HepG2 (cell line): ENCODE data around the gene SOAT2. TPM values are rescaled to one million over a fixed set of nuclear protein-coding genes. Genes with fewer than 3 reads are reported as not detected.

Experiments
- ATAC-seq: fragments of 200-7000 bp; cut with Tn5 transposase; 3 replicates; pipeline ENCODE4 v1.9.1; 2020; ENCODE audit warnings: mild to moderate bottlenecking, moderate library complexity
- BruUV-seq: library from RNA; stranded (reverse); fragments of 400-500 nt; replicated peaks from 2 replicates; lab custom pipeline; 2021; lab: Mats Ljungman, UMichigan
- CTCF ChIA-PET: fragments of 300-600 bp; formaldehyde crosslinking; extraction: SDS; loops from one replicate; lab custom pipeline; 2021; ENCODE audit warnings: low total read pairs, inconsistent platforms, low intra/inter-chr PET ratio; lab: Yijun Ruan, JAX
- POLR2A ChIA-PET: fragments of 350-600 bp; sonication (Branson Sonifier 250); formaldehyde crosslinking; loops from one replicate; lab custom pipeline; 2020; ENCODE audit warnings: antibody characterized with exemption, inconsistent platforms; lab: Yijun Ruan, JAX
- DNase-seq: peaks from one replicate; pipeline ENCODE4 v3.0.0-alpha.2; 2015; ENCODE audit warnings: low spot score
- FAIRE-seq: peaks from 3 replicates; lab custom pipeline; 2011; peaks lifted over from hg19 to GRCh38; lab: Jason Lieb, UNC
- H2AFZ ChIP-seq: one replicate; pipeline ENCODE4 v1.6.1; 2011; ENCODE audit warnings: low read length, inconsistent platforms
- H3K27ac ChIP-seq: fragments of 300-600 bp; 3 replicates; pipeline ENCODE4 v1.8.0; 2011; ENCODE audit warnings: mixed run types, mild to moderate bottlenecking, mixed read lengths, low read length, inconsistent platforms; ENCODE audit not compliant: insufficient read depth; ENCODE audit errors: extremely low read length
- H3K27me3 ChIP-seq, 2 experiments: fragments of 200-600 bp in 1 of 2; 2 replicates in 1 of 2; 3 replicates in 1 of 2; pipeline versions ENCODE4 v1.6.0 to v1.8.0; 2011; ENCODE audit warnings: low read length in 2 of 2, mild to moderate bottlenecking in 2 of 2, moderate library complexity in 2 of 2, inconsistent platforms in 1 of 2; ENCODE audit not compliant: insufficient read depth in 2 of 2, control insufficient read depth in 1 of 2
- H3K36me3 ChIP-seq, 2 experiments: fragments of 200-600 bp in 1 of 2; replicated peaks in 1 of 2; 2 replicates in 1 of 2; 3 replicates in 1 of 2; pipeline versions ENCODE4 v1.5.1 to v1.8.0; 2011; ENCODE audit warnings: low read length in 2 of 2, inconsistent platforms in 1 of 2; ENCODE audit not compliant: insufficient read depth in 2 of 2, control insufficient read depth in 1 of 2
- H3K4me1 ChIP-seq: 2 replicates; pipeline ENCODE4 v1.5.1; 2012; ENCODE audit warnings: low read length, inconsistent platforms; ENCODE audit not compliant: insufficient read depth
- H3K4me2 ChIP-seq: 2 replicates; pipeline ENCODE4 v1.6.0; 2011; ENCODE audit warnings: low read depth, low read length, inconsistent platforms
- H3K4me3 ChIP-seq, 3 experiments: fragments of 200-600 bp in 1 of 3; sonication (generic), shearing (Covaris generic) in 1 of 3; replicated peaks in 1 of 3; 2 replicates each; pipeline ENCODE4 v1.5.1; 2011 to 2016; ENCODE audit warnings: low read length in 3 of 3, inconsistent platforms in 2 of 3, low read depth in 2 of 3, mild to moderate bottlenecking in 2 of 3, control low read depth in 1 of 3, mixed read lengths in 1 of 3; ENCODE audit not compliant: insufficient read depth in 1 of 3
- H3K79me2 ChIP-seq: one replicate; pipeline ENCODE4 v1.6.1; 2011; ENCODE audit warnings: low read length, inconsistent platforms; ENCODE audit not compliant: insufficient read depth
- H3K9ac ChIP-seq: 2 replicates; pipeline ENCODE4 v1.6.0; 2011; ENCODE audit warnings: mild to moderate bottlenecking, low read depth, low read length, inconsistent platforms; ENCODE audit not compliant: insufficient read depth
- H3K9me3 ChIP-seq: 2 replicates; pipeline ENCODE4 v1.5.1; 2012; ENCODE audit warnings: mild to moderate bottlenecking, low read length
- H4K20me1 ChIP-seq: 2 replicates; pipeline ENCODE4 v1.6.0; 2011; ENCODE audit warnings: inconsistent platforms, mild to moderate bottlenecking, low read length, moderate library complexity; ENCODE audit not compliant: insufficient read depth
- DMAP1 ChIP-seq: IDR thresholded peaks from 2 replicates; pipeline ENCODE4 v1.6.1; 2016
- ETS1 ChIP-seq: sonication (generic); formaldehyde crosslinking; IDR thresholded peaks from 2 replicates; pipeline ENCODE4 v1.4.0; 2020; ENCODE audit warnings: missing genetic modification reagents
- FOXO1 ChIP-seq: sonication (generic); formaldehyde crosslinking; IDR thresholded peaks from 2 replicates; pipeline ENCODE4 v1.4.0; 2020; ENCODE audit warnings: missing genetic modification reagents
- HDAC1 ChIP-seq: sonication (generic); formaldehyde crosslinking; IDR thresholded peaks from 2 replicates; pipeline ENCODE4 v1.5.1; 2020; ENCODE audit warnings: mild to moderate bottlenecking, missing genetic modification reagents
- MAFF ChIP-seq: IDR thresholded peaks from 2 replicates; pipeline ENCODE4 v1.6.1; 2011; ENCODE audit warnings: low read depth, low read length, improper control_type of control experiment
- MAFK ChIP-seq, 2 experiments: IDR thresholded peaks in 1 of 2; conservative IDR thresholded peaks in 1 of 2; 2 replicates each; pipeline ENCODE4 v1.6.1; 2011; ENCODE audit warnings: improper control_type of control experiment in 2 of 2, low read length in 2 of 2
- MEIS1 ChIP-seq: sonication (generic); formaldehyde crosslinking; IDR thresholded peaks from 2 replicates; pipeline ENCODE4 v1.9.0; 2021; ENCODE audit warnings: mild to moderate bottlenecking, missing genetic modification reagents, moderate library complexity, borderline replicate concordance
- MTERF4 ChIP-seq: sonication (generic); formaldehyde crosslinking; IDR thresholded peaks from 2 replicates; pipeline ENCODE4 v1.8.0; 2023; ENCODE audit warnings: mild to moderate bottlenecking, missing genetic modification reagents
- ONECUT2 ChIP-seq: sonication (generic); formaldehyde crosslinking; IDR thresholded peaks from 2 replicates; pipeline ENCODE4 v1.4.0; 2020; ENCODE audit warnings: missing genetic modification reagents
- SMYD3 ChIP-seq: sonication (generic); formaldehyde crosslinking; IDR thresholded peaks from 2 replicates; pipeline ENCODE4 v1.8.1; 2023; ENCODE audit warnings: mild to moderate bottlenecking, missing genetic modification reagents
- ZNF431 ChIP-seq: sonication (generic); formaldehyde crosslinking; IDR thresholded peaks from 2 replicates; pipeline ENCODE4 v1.9.0; 2022; ENCODE audit warnings: missing genetic modification reagents, low read depth, mild to moderate bottlenecking, borderline replicate concordance
- ZNF558 ChIP-seq: sonication (generic); formaldehyde crosslinking; IDR thresholded peaks from 2 replicates; pipeline ENCODE4 v1.9.0; 2022; ENCODE audit warnings: mild to moderate bottlenecking, missing genetic modification reagents, borderline replicate concordance
- ZNF652 ChIP-seq: IDR thresholded peaks from 2 replicates; pipeline ENCODE4 v1.6.1; 2016; ENCODE audit warnings: low read depth, borderline replicate concordance
- ZNF850 ChIP-seq: sonication (generic); formaldehyde crosslinking; conservative IDR thresholded peaks from 2 replicates; pipeline ENCODE4 v1.9.0; 2021; ENCODE audit warnings: mild to moderate bottlenecking, missing genetic modification reagents
- ZNF883 ChIP-seq: sonication (generic); formaldehyde crosslinking; IDR thresholded peaks from 2 replicates; pipeline ENCODE4 v1.5.1; 2020; ENCODE audit warnings: mild to moderate bottlenecking, missing genetic modification reagents; ENCODE audit errors: not compliant biosample characterization
- WGBS: methylation state at CpG from one replicate; pipeline ENCODE4 v1.1.6; 2017; ENCODE audit warnings: low lambda C conversion rate; 5-methylcytosine and 5-hydroxymethylcytosine counted together
- in situ Hi-C: cut with HindIII; loops from 2 replicates; pipeline ENCODE4 v1.10.0; 2017; ENCODE audit warnings: low pct_unique_long_range_greater_than_20kb; ENCODE audit not compliant: extremely low pct_ligation_motif_present
- intact Hi-C: fragments of 100-400 bp; cut with micrococcal nuclease; formaldehyde crosslinking; loops from one replicate; pipeline ENCODE4 v1.10.0; 2022; ENCODE audit not compliant: unreplicated experiment
- polyA plus RNA-seq, 8 experiments: library from polyadenylated mRNA; depleted of rRNA in 3 of 8; stranded (reverse) in 7 of 8; unstranded in 1 of 8; fragments of >200 nt; fragmentation: Illumina TruSeq in 4 of 8; extraction: Trizol in 4 of 8; gene quantifications; 2 replicates each; pipeline versions ENCODE4 v1.2.1 to v1.2.3, GENCODE V29; 2011 to 2016; ENCODE audit warnings: low read depth in 4 of 8, missing spikeins in 1 of 8, mixed read lengths in 1 of 8; ENCODE audit not compliant: insufficient read depth in 1 of 8
- total RNA-seq, 5 experiments: library from RNA; depleted of rRNA; stranded (reverse); fragments of >200 nt; fragmentation: Illumina TruSeq; extraction: Trizol; gene quantifications; 2 replicates each; pipeline ENCODE4 v1.2.3, GENCODE V29; 2016; ENCODE audit warnings: low read depth in 1 of 5

The SOAT2 gene
- total and polyA plus RNA-seq, 2 of the 13 experiments (the other 11 are each of a cell fraction or from before 2014, with no cell fraction given): 14.9 to 108 TPM

GRCh38 chr12:53127169-53127568 is 23.9 kb downstream of the SOAT2 start:
- H3K79me2 ChIP-seq: no peaks in the 10 kb centered on the region
- no peaks in the 10 kb centered on the region for H4K20me1 ChIP-seq
- H3K36me3 ChIP-seq: peaks cover 3 to 14% of the 10 kb centered on the region in 2 experiments; a peak in 3 of 5 replicates
- no peak for DNase-seq
- no peak overlapping the region for H3K27ac ChIP-seq
- H3K9me3 ChIP-seq: no peaks in the 10 kb centered on the region
- H3K4me3 ChIP-seq: no peak overlapping the region
- ATAC-seq: no peak
- POLR2A ChIA-PET: no interaction called here
- intact Hi-C loops (no loop called here), in situ Hi-C loops (no loop called here)
- no peak overlapping the region for H3K9ac ChIP-seq
- no peak overlapping the region for H2AFZ ChIP-seq
- peaks cover 13% of the 10 kb centered on the region for H3K4me1 ChIP-seq
- BruUV-seq: no TSS peak
- no peak for FAIRE-seq
- TF ChIP-seq ETS1 (CRISPR knock-in tag) (no peak), MAFF (peak; percentile 85), HDAC1 (CRISPR knock-in tag) (no peak), MAFK (conservative IDR thresholded peaks at IDR 0.05 in 1 of 2, IDR thresholded peaks at IDR 0.05 in 1 of 2; ENCODE audit: low read length in 2 of 2) (peak; percentile 88 to 90)
- CTCF ChIA-PET: no interaction called here
- no peaks in the 10 kb centered on the region for H3K27me3 ChIP-seq
- 96% methylated on average over 1 of the region's 1 CpG for WGBS
- H3K4me2 ChIP-seq: no peak overlapping the region

- Histone ChIP-seq H3K36me3 (peaks cover 2 to 9% of the 10 kb centered on the region in 2 experiments; a peak in 3 of 5 replicates), H3K27ac (no peak overlapping the region), H3K9me3 (no peaks in the 10 kb centered on the region), H3K27me3 (no peaks in the 10 kb centered on the region), H3K4me1 (peaks cover 25% of the 10 kb centered on the region), H2AFZ (no peak overlapping the region), H3K79me2 (no peaks in the 10 kb centered on the region), H3K4me3 (no peak overlapping the region), H3K4me2 (no peak overlapping the region), H3K9ac (no peak overlapping the region), H4K20me1 (no peaks in the 10 kb centered on the region)
- CTCF ChIA-PET: no interaction called here
- in situ Hi-C loops: no loop called here
- intact Hi-C loops: no loop called here
- FAIRE-seq (no peak), ATAC-seq (no peak), DNase-seq (no peak)
- 93% methylated on average over 9 of the region's 10 CpGs for WGBS
- POLR2A ChIA-PET: interaction anchor here (1.1 to 1.5 kb wide), 2 partner anchors 26 to 50 kb away, joined by 3 read pairs; partner anchors contain the start of gene SPRYD3
- no TSS peak for BruUV-seq
- TF ChIP-seq MEIS1 (CRISPR knock-in tag) (no peak), SMYD3 (CRISPR knock-in tag) (no peak), ZNF850 (CRISPR knock-in tag) (no peak), MTERF4 (CRISPR knock-in tag) (no peak), FOXO1 (no peak), ZNF652 (CRISPR knock-in tag) (no peak), ZNF431 (no peak), ONECUT2 (CRISPR knock-in tag) (no peak), ZNF558 (CRISPR knock-in tag) (no peak), DMAP1 (CRISPR knock-in tag) (no peak), ZNF883 (no peak)
Measured at GRCh38 chr12:53128780-53129569, 25.7 kb downstream of the SOAT2 start.
